GM21390 (cell line): ENCODE measurements around the gene FBXO17.

ENCODE experiments used
- ATAC-seq: cut with Tn5 transposase; IDR thresholded peaks from one replicate; pipeline ENCODE4 v1.9.1; 2021; ENCODE audit not compliant: unreplicated experiment

FBXO17 gene

GRCh38 chr19:38894968-38895367 is 80.6 kb downstream of the FBXO17 start:
- ATAC-seq: no peak

- ATAC-seq: no peak
Measured at GRCh38 chr19:38893341-38893771, 82.2 kb downstream of the FBXO17 start.

- no peak for ATAC-seq
Measured at GRCh38 chr19:38892841-38893240, 82.7 kb downstream of the FBXO17 start.

GRCh38 chr19:38891771-38892170 is 83.8 kb downstream of the FBXO17 start:
- no peak for ATAC-seq
